ENCODE measurements around the gene SDK1. TPM values are rescaled to one million over a fixed set of nuclear protein-coding genes. Genes with fewer than 3 reads are reported as not detected.

Gene SDK1
- total and polyA plus RNA-seq, 10 of the 15 experiments (the other 5 are each of a cell fraction or from before 2014, with no cell fraction given), result 0.14 to 0.33 TPM; not detected in 8

DNA sequence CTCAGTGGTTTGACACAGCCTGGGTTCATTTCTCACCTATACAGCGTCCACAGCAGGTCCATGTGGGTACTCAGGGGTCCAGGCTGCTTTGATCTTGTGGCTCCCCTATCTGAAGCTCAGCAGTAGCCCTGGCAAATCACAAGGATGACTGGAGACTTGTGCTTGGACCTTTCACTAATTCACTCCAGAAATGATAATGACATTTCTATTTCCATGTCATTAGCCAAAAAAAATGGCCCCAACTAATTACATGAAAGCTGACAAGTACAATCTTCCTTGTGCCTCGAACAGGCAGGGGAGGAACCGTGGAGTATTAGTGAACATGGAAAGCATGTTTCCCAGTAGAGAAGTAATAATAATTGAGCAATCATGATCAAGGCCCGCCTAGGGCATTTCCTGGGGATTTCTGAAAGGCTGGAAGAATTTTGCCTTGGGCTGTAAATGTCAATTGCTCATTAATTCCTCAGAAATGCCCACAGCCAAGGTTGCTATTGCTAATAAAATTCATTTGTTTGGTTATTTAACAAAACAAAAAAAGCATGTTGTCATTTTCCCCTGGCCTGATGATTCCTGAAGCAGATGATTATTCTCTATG is 586.1 kb downstream of the SDK1 start:
- 0% methylated on average over 4 of the region's 4 CpGs for WGBS (ENCODE audit: insufficient coverage, insufficient replicate concordance, low lambda C conversion rate, missing lambda C conversion rate)
- intact Hi-C loops (cut with micrococcal nuclease; ENCODE audit: unreplicated experiment) (no loop called here), in situ Hi-C loops (cut with MboI) (no loop called here)
- SMC1A ChIA-PET (ENCODE audit: uncharacterized antibody, unreplicated experiment), result no interaction called here
- no peak for ATAC-seq
- no peak for DNase-seq (ENCODE audit: low read depth, low spot score)
- Histone ChIP-seq H4K20me1 (ENCODE audit: control insufficient read depth, insufficient read depth) (no peaks in the 10 kb centered on the region), H3K4me2 (ENCODE audit: control insufficient read depth, insufficient read depth) (no peak overlapping the region), H2AFZ (ENCODE audit: control insufficient read depth, low read depth, low read length) (no peak overlapping the region), H3K9me3 (replicated peaks; ENCODE audit: control insufficient read depth, insufficient read depth, low read length) (no peaks in the 10 kb centered on the region; the same call in 2 of the 3 replicates), H3K9ac (ENCODE audit: control insufficient read depth, insufficient read depth, low read length) (no peak overlapping the region), H3K27ac (ENCODE audit: control insufficient read depth, insufficient read depth) (no peak overlapping the region), H3K79me2 (ENCODE audit: control insufficient read depth, insufficient read depth, low read length) (no peaks in the 10 kb centered on the region), H3K36me3 (ENCODE audit: control insufficient read depth in 2 of 2, insufficient read depth in 2 of 2, low read length in 1 of 2) (no peaks in the 10 kb centered on the region), H3K4me1 (ENCODE audit: control insufficient read depth, insufficient read depth, low read length) (no peaks in the 10 kb centered on the region), H3K27me3 (replicated peaks in 1 of 2; ENCODE audit: control insufficient read depth in 2 of 2, insufficient read depth in 2 of 2, low read length in 1 of 2) (no peaks in the 10 kb centered on the region), H3K4me3 (no peak overlapping the region)
- CTCF ChIA-PET, result no interaction called here
- no TSS peak for BruUV-seq (replicated peaks)
- RAD21 ChIA-PET (ENCODE audit: unreplicated experiment), result no interaction called here
- POLR2A ChIA-PET, result no interaction called here
- TF ChIP-seq IKZF1 (conservative IDR thresholded peaks at IDR 0.05) (no peak), ATF7 (IDR thresholded peaks at IDR 0.05; ENCODE audit: low read depth) (no peak), RBBP5 (conservative IDR thresholded peaks at IDR 0.05) (no peak), NR2F1 (conservative IDR thresholded peaks at IDR 0.05) (no peak), TCF12 (IDR thresholded peaks at IDR 0.05; ENCODE audit: low read depth, low read length) (no peak), SUPT20H (IDR thresholded peaks at IDR 0.05; ENCODE audit: borderline replicate concordance, control insufficient read depth, low read depth, low read length) (no peak), EGR1 (IDR thresholded peaks at IDR 0.05; ENCODE audit: borderline replicate concordance in 1 of 2, low read depth in 2 of 2, low read length in 2 of 2) (no peak), MXI1 (IDR thresholded peaks at IDR 0.05; ENCODE audit: low read depth, low read length) (no peak), IKZF2 (IDR thresholded peaks at IDR 0.05) (no peak), SP1 (IDR thresholded peaks at IDR 0.05; ENCODE audit: low read depth, low read length) (no peak)
- TF ChIP-seq, protein P1, sequence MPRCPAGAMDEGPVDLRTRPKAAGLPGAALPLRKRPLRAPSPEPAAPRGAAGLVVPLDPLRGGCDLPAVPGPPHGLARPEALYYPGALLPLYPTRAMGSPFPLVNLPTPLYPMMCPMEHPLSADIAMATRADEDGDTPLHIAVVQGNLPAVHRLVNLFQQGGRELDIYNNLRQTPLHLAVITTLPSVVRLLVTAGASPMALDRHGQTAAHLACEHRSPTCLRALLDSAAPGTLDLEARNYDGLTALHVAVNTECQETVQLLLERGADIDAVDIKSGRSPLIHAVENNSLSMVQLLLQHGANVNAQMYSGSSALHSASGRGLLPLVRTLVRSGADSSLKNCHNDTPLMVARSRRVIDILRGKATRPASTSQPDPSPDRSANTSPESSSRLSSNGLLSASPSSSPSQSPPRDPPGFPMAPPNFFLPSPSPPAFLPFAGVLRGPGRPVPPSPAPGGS (IDR thresholded peaks at IDR 0.05; ENCODE audit: borderline replicate concordance, insufficient read depth, low read depth, low read length, poor library complexity, severe bottlenecking), result no peak
- TF ChIP-seq, protein P2, sequence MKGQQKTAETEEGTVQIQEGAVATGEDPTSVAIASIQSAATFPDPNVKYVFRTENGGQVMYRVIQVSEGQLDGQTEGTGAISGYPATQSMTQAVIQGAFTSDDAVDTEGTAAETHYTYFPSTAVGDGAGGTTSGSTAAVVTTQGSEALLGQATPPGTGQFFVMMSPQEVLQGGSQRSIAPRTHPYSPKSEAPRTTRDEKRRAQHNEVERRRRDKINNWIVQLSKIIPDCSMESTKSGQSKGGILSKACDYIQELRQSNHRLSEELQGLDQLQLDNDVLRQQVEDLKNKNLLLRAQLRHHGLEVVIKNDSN (IDR thresholded peaks at IDR 0.05; ENCODE audit: borderline replicate concordance, extremely low read length, insufficient read depth, low read depth, low read length), result no peak
- FAIRE-seq, result no peak

Measured in GM12878 (cell line).